ENCODE results near the gene PPM1H. TPM values are rescaled to one million over a fixed set of nuclear protein-coding genes. Genes with fewer than 3 reads are reported as not detected.

The PPM1H gene
- total RNA-seq, 4 donors from 2014 or later, result 1.1 to 2.4 (median 1.7) TPM

DNA sequence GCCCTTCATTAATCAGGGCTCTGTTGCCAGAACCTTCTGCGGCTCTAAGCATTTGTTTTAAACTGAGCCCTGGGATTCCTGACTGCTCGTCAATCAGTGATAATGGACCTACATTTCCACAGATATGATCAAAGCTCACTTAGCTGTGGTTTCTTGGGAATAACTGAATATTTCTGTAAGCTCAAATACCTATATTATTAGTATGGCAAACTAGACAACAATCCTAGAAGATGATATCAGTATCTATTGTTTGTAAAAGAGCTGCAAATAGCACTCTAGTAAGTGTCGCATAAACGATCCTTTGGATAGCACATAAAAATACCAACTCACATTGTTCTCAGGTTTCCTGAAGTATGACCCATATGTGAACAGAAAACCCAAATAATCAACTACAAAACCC is 150.4 kb downstream of the PPM1H start:
- H3K4me3 ChIP-seq (ENCODE audit: low read depth, poor library complexity, severe bottlenecking), result no peak overlapping the region
- WGBS, 2 donors, result 79 to 81% methylated on average over 4 of the region's 4 CpGs
- intact Hi-C loops (cut with DNase I; ENCODE audit: low total_unique reads), result no loop called here
- TF ChIP-seq POLR2A (IDR thresholded peaks at IDR 0.05), result no peak
- TF ChIP-seq, protein P1, sequence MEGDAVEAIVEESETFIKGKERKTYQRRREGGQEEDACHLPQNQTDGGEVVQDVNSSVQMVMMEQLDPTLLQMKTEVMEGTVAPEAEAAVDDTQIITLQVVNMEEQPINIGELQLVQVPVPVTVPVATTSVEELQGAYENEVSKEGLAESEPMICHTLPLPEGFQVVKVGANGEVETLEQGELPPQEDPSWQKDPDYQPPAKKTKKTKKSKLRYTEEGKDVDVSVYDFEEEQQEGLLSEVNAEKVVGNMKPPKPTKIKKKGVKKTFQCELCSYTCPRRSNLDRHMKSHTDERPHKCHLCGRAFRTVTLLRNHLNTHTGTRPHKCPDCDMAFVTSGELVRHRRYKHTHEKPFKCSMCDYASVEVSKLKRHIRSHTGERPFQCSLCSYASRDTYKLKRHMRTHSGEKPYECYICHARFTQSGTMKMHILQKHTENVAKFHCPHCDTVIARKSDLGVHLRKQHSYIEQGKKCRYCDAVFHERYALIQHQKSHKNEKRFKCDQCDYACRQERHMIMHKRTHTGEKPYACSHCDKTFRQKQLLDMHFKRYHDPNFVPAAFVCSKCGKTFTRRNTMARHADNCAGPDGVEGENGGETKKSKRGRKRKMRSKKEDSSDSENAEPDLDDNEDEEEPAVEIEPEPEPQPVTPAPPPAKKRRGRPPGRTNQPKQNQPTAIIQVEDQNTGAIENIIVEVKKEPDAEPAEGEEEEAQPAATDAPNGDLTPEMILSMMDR (IDR thresholded peaks at IDR 0.05), result no peak
- no peak for DNase-seq (ENCODE audit: low spot score in 2 of 2)

DNA sequence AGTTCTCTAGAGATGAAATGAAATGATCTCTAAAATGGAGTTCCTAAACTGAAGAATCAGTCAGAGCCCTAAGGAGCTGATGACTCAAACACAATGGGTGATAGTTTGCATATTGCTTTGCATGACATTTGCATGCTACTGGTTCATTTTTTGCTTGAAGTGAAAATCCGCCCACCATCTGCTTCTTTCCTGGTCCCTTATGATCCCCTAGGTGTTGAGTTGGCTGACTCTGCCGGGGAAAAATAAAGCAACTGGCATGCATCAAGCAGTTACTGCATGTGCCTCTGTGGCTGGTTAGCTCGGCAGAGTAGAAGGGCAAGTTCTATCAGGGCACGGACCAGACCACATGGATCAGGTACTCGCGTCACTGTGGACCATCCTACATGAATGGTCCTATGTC is 151.1 kb downstream of the PPM1H start:
- no peak for TF ChIP-seq POLR2A (IDR thresholded peaks at IDR 0.05)
- TF ChIP-seq, protein P1 (IDR thresholded peaks at IDR 0.05), result no peak
- intact Hi-C loops (cut with DNase I; ENCODE audit: low total_unique reads), result no loop called here
- H3K4me3 ChIP-seq (ENCODE audit: low read depth, poor library complexity, severe bottlenecking), result no peak overlapping the region
- 76 to 81% methylated on average over 6 of the region's 6 CpGs for WGBS, 2 donors
- DNase-seq (ENCODE audit: low spot score in 2 of 2), result no peak

DNA sequence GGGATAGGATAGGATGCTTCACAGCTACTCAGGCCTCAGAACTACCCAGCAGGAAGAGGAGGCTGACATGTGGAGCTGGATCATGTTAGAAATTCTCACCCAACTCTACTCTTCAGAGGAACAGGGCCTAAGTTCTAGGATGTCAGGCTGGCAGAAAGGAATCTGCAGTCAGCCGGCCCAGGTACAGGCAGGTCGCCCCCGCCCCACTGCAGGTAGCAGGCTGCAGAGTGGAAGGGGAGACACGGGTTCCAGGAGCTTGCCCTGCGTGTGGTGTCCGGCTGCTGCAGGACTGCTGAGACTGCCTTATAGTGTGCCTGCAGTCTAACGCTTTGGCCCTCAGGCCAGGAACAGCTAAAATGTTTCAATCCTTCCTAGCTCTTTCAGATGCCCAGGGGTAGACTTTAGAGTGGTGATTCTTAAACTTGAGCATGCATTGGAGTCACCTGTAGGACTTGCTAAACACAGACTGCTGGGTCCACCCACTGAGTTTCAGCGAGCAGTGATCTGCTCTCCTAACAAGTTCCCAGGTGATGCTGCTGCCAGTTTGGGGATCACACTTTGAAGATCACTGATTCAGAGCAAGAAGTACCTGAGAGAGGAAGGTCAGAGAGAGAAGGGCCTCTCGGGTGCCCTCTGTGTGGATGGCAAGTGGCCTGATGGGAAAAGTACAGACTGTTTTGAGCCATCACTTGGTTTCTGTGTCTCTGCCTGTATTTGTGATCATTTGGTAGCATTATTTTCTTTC is 153.6 kb downstream of the PPM1H start:
- no peak for TF ChIP-seq POLR2A (IDR thresholded peaks at IDR 0.05)
- TF ChIP-seq, protein P1 (IDR thresholded peaks at IDR 0.05), result no peak
- intact Hi-C loops (cut with DNase I; ENCODE audit: low total_unique reads), result no loop called here
- WGBS, 2 donors, result 91 to 94% methylated on average over 9 of the region's 9 CpGs
- no peak overlapping the region for H3K4me3 ChIP-seq (ENCODE audit: low read depth, poor library complexity, severe bottlenecking)
- DNase-seq (ENCODE audit: low spot score in 2 of 2), result no peak

DNA sequence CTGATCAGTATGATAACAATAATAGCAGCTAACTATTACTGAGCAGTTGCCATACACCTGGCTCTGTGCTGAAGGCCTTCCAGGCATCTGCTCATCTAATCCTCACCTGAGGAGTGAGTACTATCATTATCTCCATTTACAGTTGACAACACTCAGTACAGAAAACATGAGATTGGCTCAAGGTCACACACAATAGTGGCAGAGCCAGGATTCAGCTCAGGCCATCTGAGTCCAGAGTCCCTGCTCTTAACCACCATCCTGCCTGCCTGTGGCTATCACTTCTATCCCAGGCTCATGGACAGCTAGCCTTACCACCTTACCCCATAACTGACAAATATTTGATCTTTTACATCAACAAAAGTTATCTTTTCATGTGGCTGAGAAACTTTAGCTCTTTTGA is 155.5 kb downstream of the PPM1H start:
- TF ChIP-seq, protein P1 (IDR thresholded peaks at IDR 0.05), result no peak
- no peak for TF ChIP-seq POLR2A (IDR thresholded peaks at IDR 0.05)
- intact Hi-C loops (cut with DNase I; ENCODE audit: low total_unique reads), result no loop called here
- DNase-seq (ENCODE audit: low spot score in 2 of 2), result no peak
- H3K4me3 ChIP-seq (ENCODE audit: low read depth, poor library complexity, severe bottlenecking), result no peak overlapping the region

DNA sequence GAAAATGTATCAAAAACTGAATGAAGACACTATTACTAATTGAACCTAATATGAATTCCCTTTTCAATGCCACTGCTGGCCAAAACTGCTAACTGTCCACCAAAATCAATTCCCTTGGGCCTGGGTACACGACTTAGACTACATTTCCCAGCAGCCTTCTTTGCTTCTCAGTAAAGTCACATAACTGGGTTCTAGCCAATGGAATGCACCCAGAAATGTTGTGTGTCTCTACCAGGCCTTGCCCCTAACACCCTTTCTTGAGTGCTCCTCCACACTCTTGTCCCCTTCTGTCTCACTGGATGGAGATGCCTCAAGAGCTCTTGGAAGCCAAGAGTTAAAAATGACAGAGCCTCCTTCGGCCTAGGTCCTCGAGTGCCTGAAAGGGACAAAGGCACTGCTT is 156.8 kb downstream of the PPM1H start:
- 88 to 91% methylated on average over 3 of the region's 3 CpGs for WGBS, 2 donors
- no peak overlapping the region for H3K4me3 ChIP-seq (ENCODE audit: low read depth, poor library complexity, severe bottlenecking)
- intact Hi-C loops (cut with DNase I; ENCODE audit: low total_unique reads), result no loop called here
- TF ChIP-seq POLR2A (IDR thresholded peaks at IDR 0.05), result no peak
- TF ChIP-seq, protein P1 (IDR thresholded peaks at IDR 0.05), result no peak
- DNase-seq (ENCODE audit: low spot score in 2 of 2), result no peak

DNA sequence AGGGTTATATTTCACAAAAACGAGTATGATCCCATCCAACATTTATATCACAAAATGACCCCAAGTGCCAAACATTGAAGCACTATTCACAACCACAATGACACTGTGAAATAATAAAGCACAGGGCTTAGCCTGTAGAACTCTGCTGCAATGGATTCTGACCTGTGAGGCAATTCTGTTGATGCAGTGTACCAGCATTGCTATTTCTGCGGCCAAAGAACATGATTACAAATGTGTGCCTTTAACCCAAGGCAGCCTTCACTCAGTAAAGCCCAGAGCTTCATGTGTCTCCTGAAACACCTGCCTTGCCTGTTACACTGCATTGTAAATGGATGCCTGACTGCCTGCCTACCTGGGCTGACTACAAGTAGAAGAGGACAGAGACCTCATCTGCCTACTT is 158.0 kb downstream of the PPM1H start:
- no peak for TF ChIP-seq POLR2A (IDR thresholded peaks at IDR 0.05)
- TF ChIP-seq, protein P1 (IDR thresholded peaks at IDR 0.05), result no peak
- DNase-seq (ENCODE audit: low spot score in 2 of 2), result no peak
- intact Hi-C loops (cut with DNase I; ENCODE audit: low total_unique reads), result no loop called here
- H3K4me3 ChIP-seq (ENCODE audit: low read depth, poor library complexity, severe bottlenecking), result no peak overlapping the region
- WGBS, 2 donors, result 91 to 92% methylated on average over 2 of the region's 2 CpGs

Measured in lower leg skin (tissue), 4 donors.